K562 (cell line): ENCODE measurements around the gene PRKG1. TPM values are rescaled to one million over a fixed set of nuclear protein-coding genes. Genes with fewer than 3 reads are reported as not detected.

Experiments used
- ATAC-seq: fragments of 200-7000 bp; cut with Tn5 transposase; 3 replicates; pipeline ENCODE4 v1.9.1; 2020; ENCODE audit warnings: moderate library complexity
- BruUV-seq: library from RNA; stranded (reverse); fragments of 400-500 nt; replicated peaks from 2 replicates; lab custom pipeline; 2021; lab: Mats Ljungman, UMichigan
- CTCF ChIA-PET: fragments of 300-600 bp; formaldehyde crosslinking; extraction: SDS; loops from one replicate; lab custom pipeline; 2021; ENCODE audit warnings: low intra/inter-chr PET ratio; lab: Yijun Ruan, JAX
- POLR2A ChIA-PET: fragments of 300-600, 350-650 bp; sonication (Branson Sonifier 250); formaldehyde crosslinking; extraction: SDS; loops from one replicate; lab custom pipeline; 2021; ENCODE audit warnings: antibody characterized with exemption, inconsistent platforms; lab: Yijun Ruan, JAX
- DNase-seq, 4 experiments: peaks; one replicate each; pipeline versions ENCODE4 v3.0.0 to v3.0.0-alpha.2; 2011 to 2018; ENCODE audit warnings: low spot score in 3 of 4, mixed read lengths in 3 of 4; ENCODE audit errors: extremely low read depth in 1 of 4
- FAIRE-seq: peaks from 2 replicates; lab custom pipeline; 2011; peaks lifted over from hg19 to GRCh38; lab: Jason Lieb, UNC
- H2AFZ ChIP-seq: 2 replicates; pipeline ENCODE4 v1.6.0; 2011; ENCODE audit warnings: low read depth, low read length, control low read depth, inconsistent platforms
- H3K27ac ChIP-seq: fragments of 200-600 bp; 3 replicates; pipeline ENCODE4 v1.8.0; 2011; ENCODE audit warnings: low read depth, mild to moderate bottlenecking, control low read depth, inconsistent platforms, low read length, moderate library complexity, mixed read lengths; ENCODE audit errors: extremely low read depth
- H3K27me3 ChIP-seq, 2 experiments: fragments of 300-600 bp in 1 of 2; 2 replicates in 1 of 2; 3 replicates in 1 of 2; pipeline versions ENCODE4 v1.6.0 to v1.8.0; 2011; ENCODE audit warnings: inconsistent platforms in 2 of 2, low read length in 2 of 2, mild to moderate bottlenecking in 1 of 2, mixed read lengths in 1 of 2, moderate library complexity in 1 of 2; ENCODE audit not compliant: control insufficient read depth in 2 of 2, insufficient read depth in 2 of 2
- H3K36me3 ChIP-seq: fragments of 300-600 bp; 3 replicates; pipeline ENCODE4 v1.8.0; 2011; ENCODE audit warnings: mild to moderate bottlenecking, low read length, inconsistent platforms; ENCODE audit not compliant: control insufficient read depth, insufficient read depth
- H3K4me1 ChIP-seq, 2 experiments: fragments of 200-600 bp in 1 of 2; replicated peaks in 1 of 2; 2 replicates in 1 of 2; 3 replicates in 1 of 2; pipeline versions ENCODE4 v1.5.1 to v1.8.0; 2011; ENCODE audit warnings: inconsistent platforms in 2 of 2, low read length in 2 of 2, mild to moderate bottlenecking in 1 of 2, mixed read lengths in 1 of 2, moderate library complexity in 1 of 2; ENCODE audit not compliant: control insufficient read depth in 2 of 2, insufficient read depth in 2 of 2
- H3K4me2 ChIP-seq: 2 replicates; pipeline ENCODE4 v1.6.1; 2011; ENCODE audit warnings: low read length, control low read depth, inconsistent platforms, mixed read lengths; ENCODE audit not compliant: insufficient read depth
- H3K4me3 ChIP-seq: fragments of 200-600 bp; sonication (generic), shearing (Covaris generic); 2 replicates; pipeline ENCODE4 v1.5.1; 2016; ENCODE audit warnings: control low read depth, inconsistent platforms
- H3K79me2 ChIP-seq: fragments of 200-600 bp; 3 replicates; pipeline ENCODE4 v1.8.0; 2011; ENCODE audit warnings: low read length, inconsistent platforms; ENCODE audit not compliant: control insufficient read depth, insufficient read depth
- H3K9ac ChIP-seq, 2 experiments: 2 replicates each; pipeline versions ENCODE4 v1.6.0 to v1.6.1; 2011; ENCODE audit warnings: low read depth in 2 of 2, low read length in 2 of 2, control low read depth in 1 of 2, inconsistent platforms in 1 of 2, mild to moderate bottlenecking in 1 of 2, mixed read lengths in 1 of 2; ENCODE audit not compliant: insufficient read depth in 1 of 2
- H3K9me1 ChIP-seq: one replicate; pipeline ENCODE4 v1.6.0; 2011; ENCODE audit warnings: inconsistent platforms, mild to moderate bottlenecking, low read length, moderate library complexity; ENCODE audit not compliant: control insufficient read depth, insufficient read depth
- H3K9me3 ChIP-seq: replicated peaks from 2 replicates; pipeline ENCODE4 v1.5.1; 2011; ENCODE audit warnings: low read depth, low read length, inconsistent platforms; ENCODE audit not compliant: control insufficient read depth, insufficient read depth
- H4K20me1 ChIP-seq: replicated peaks from 2 replicates; pipeline ENCODE4 v1.6.1; 2011; ENCODE audit warnings: low read length, inconsistent platforms, mixed read lengths; ENCODE audit not compliant: control insufficient read depth, insufficient read depth
- CEBPG ChIP-seq, 3 experiments: fragments of 200-800 bp in 1 of 3; sonication (Bioruptor generic) in 1 of 3; sonication (generic) in 1 of 3; formaldehyde crosslinking in 1 of 3; IDR thresholded peaks in 2 of 3; conservative IDR thresholded peaks in 1 of 3; 2 replicates each; pipeline versions ENCODE4 v1.6.1 to v1.8.0; 2016 to 2022; ENCODE audit warnings: missing compliant biosample characterization in 2 of 3, missing genetic modification characterization in 2 of 3, mild to moderate bottlenecking in 1 of 3, missing genetic modification reagents in 1 of 3
- ETV5 ChIP-seq: sonication (generic); formaldehyde crosslinking; IDR thresholded peaks from 2 replicates; pipeline ENCODE4 v1.4.0; 2020; ENCODE audit warnings: low read depth, mild to moderate bottlenecking, missing genetic modification reagents
- MYC ChIP-seq, 2 experiments: fragments of 250-450 bp in 1 of 2; sonication (Bioruptor Pico) in 1 of 2; IDR thresholded peaks; 2 replicates each; pipeline versions ENCODE4 v1.5.1 to v1.6.1; 2012 to 2021; ENCODE audit warnings: low read depth in 2 of 2, borderline replicate concordance in 1 of 2, improper control_type of control experiment in 1 of 2, low read length in 1 of 2, mild to moderate bottlenecking in 1 of 2, moderate library complexity in 1 of 2
- TEAD4 ChIP-seq, 2 experiments: sonication (generic) in 1 of 2; formaldehyde crosslinking in 1 of 2; IDR thresholded peaks; 2 replicates each; pipeline versions ENCODE4 v1.6.1 to v1.8.0; 2012 to 2022; ENCODE audit warnings: borderline replicate concordance in 1 of 2, inconsistent platforms in 1 of 2, low read length in 1 of 2, mild to moderate bottlenecking in 1 of 2, missing genetic modification reagents in 1 of 2
- WGBS: fragments of 100-300 bp; shearing (Covaris generic); methylation state at CpG from one replicate; pipeline ENCODE4 v1.1.6; 2016; ENCODE audit warnings: low coverage, mixed read lengths; ENCODE audit not compliant: insufficient coverage; ENCODE audit errors: missing lambda C conversion rate; 5-methylcytosine and 5-hydroxymethylcytosine counted together
- in situ Hi-C: fragments of 300-500 bp; cut with MboI; formaldehyde crosslinking; loops from 4 replicates; pipeline ENCODE4 v1.15.0; 2018; ENCODE audit warnings: inconsistent platforms, mixed read lengths
- intact Hi-C: fragments of 100-400 bp; cut with micrococcal nuclease; formaldehyde crosslinking; loops from 2 replicates; pipeline ENCODE4 v1.14.2; 2022
- polyA plus RNA-seq, 8 experiments: library from polyadenylated mRNA; depleted of rRNA in 4 of 8; stranded (reverse) in 5 of 8; unstranded in 3 of 8; fragments of >200 nt; fragmentation: Nextera tagmentation in 2 of 8; fragmentation: Illumina TruSeq in 1 of 8; extraction: Ambion mirVana in 2 of 8; extraction: Trizol in 1 of 8; gene quantifications; 2 replicates each; pipeline versions ENCODE4 v1.2.1 to v1.2.3, GENCODE V29; 2011 to 2014; ENCODE audit warnings: inconsistent platforms in 1 of 8, missing spikeins in 1 of 8
- total RNA-seq, 7 experiments: library from RNA; depleted of rRNA in 6 of 7; stranded (reverse); fragments of >200 nt in 6 of 7; fragmentation: Illumina TruSeq in 2 of 7; extraction: Trizol in 2 of 7; gene quantifications; 2 replicates each; pipeline versions ENCODE4 v1.2.1 to v1.2.3, GENCODE V29; 2011 to 2021; ENCODE audit warnings: low replicate concordance in 1 of 7
- TF ChIP-seq, protein P1 (sequence below): fragments of 250-450 bp; sonication (Bioruptor Pico); IDR thresholded peaks from 2 replicates; pipeline ENCODE4 v1.5.1; 2021; ENCODE audit warnings: mild to moderate bottlenecking
- TF ChIP-seq, protein P2 (sequence below), 2 experiments: fragments of 450-650 bp in 1 of 2; sonication (generic) in 1 of 2; formaldehyde crosslinking in 1 of 2; IDR thresholded peaks in 1 of 2; conservative IDR thresholded peaks in 1 of 2; 2 replicates each; pipeline versions ENCODE4 v1.6.1 to v1.8.1; 2016 to 2023; ENCODE audit warnings: mild to moderate bottlenecking in 2 of 2, moderate library complexity in 2 of 2, inconsistent platforms in 1 of 2, missing genetic modification reagents in 1 of 2

PRKG1 gene
- total and polyA plus RNA-seq, 9 of the 15 experiments (the other 6 are each of a cell fraction or from before 2014, with no cell fraction given): 0.22 TPM; not detected in 8

DNA sequence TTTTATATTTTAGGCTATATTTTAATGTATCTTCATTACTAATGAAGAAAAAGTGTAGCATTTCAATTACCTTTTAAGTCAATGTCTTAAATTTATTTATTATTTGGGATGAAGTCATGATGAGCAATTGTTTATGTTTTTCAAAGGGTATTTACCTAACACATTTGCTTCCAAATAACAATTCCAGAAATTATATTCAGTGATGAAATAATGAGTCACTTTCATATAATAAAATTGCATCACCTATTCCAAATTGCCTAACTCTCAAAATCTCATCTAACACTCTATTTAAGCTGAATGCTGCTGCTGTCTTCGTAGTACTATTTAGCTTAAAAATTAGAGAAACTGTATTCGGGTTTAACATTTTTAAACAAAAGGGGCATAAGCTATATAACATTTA lies 97.7 kb downstream of the PRKG1 start:
- FAIRE-seq: no peak
- in situ Hi-C loops: no loop called here

More for the DNA sequence above, 97.7 kb downstream of the PRKG1 start:
- BruUV-seq: no TSS peak
- no peak overlapping the region for H3K27ac ChIP-seq
- no peak overlapping the region for H3K9ac ChIP-seq
- ChIA-PET CTCF (no interaction called here), POLR2A (no interaction called here)
- TF ChIP-seq ETV5 (no peak), MYC (IDR thresholded peaks at IDR 0.05; ENCODE audit: low read depth, low read length) (no peak), MYC (CRISPR knock-in tag; IDR thresholded peaks at IDR 0.05; ENCODE audit: borderline replicate concordance, low read depth) (no peak), CEBPG (CRISPR knock-in tag; IDR thresholded peaks at IDR 0.05) (no peak), CEBPG (tag; conservative IDR thresholded peaks at IDR 0.05 in 1 of 2, IDR thresholded peaks at IDR 0.05 in 1 of 2) (peak in 1 of 2 experiments; percentile 21; a peak in 1 of 4 replicates), TEAD4 (IDR thresholded peaks at IDR 0.05; ENCODE audit: low read length) (no peak), TEAD4 (CRISPR knock-in tag; IDR thresholded peaks at IDR 0.05; ENCODE audit: borderline replicate concordance) (no peak)
- TF ChIP-seq, protein P1, sequence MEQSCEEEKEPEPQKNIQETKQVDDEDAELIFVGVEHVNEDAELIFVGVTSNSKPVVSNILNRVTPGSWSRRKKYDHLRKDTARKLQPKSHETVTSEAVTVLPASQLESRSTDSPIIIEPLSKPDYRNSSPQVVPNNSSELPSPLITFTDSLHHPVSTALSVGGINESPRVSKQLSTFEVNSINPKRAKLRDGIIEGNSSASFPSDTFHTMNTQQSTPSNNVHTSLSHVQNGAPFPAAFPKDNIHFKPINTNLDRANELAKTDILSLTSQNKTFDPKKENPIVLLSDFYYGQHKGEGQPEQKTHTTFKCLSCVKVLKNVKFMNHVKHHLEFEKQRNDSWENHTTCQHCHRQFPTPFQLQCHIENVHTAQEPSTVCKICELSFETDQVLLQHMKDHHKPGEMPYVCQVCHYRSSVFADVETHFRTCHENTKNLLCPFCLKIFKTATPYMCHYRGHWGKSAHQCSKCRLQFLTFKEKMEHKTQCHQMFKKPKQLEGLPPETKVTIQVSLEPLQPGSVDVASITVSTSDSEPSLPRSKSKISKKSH (CRISPR knock-in tag): no peak
- TF ChIP-seq, protein P2, sequence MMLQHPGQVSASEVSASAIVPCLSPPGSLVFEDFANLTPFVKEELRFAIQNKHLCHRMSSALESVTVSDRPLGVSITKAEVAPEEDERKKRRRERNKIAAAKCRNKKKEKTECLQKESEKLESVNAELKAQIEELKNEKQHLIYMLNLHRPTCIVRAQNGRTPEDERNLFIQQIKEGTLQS (IDR thresholded peaks at IDR 0.05): peak; percentile 8; the same call in 1 of the 2 replicates
- TF ChIP-seq, protein P2 (CRISPR knock-in tag; conservative IDR thresholded peaks at IDR 0.05): no peak
- H3K79me2 ChIP-seq: no peaks in the 10 kb centered on the region
- H4K20me1 ChIP-seq: no peaks in the 10 kb centered on the region
- H3K9me1 ChIP-seq: no peaks in the 10 kb centered on the region
- no peak overlapping the region for H3K4me3 ChIP-seq
- ATAC-seq (no peak), DNase-seq (no peak)
- H2AFZ ChIP-seq: no peak overlapping the region
- no peaks in the 10 kb centered on the region for H3K4me1 ChIP-seq
- H3K36me3 ChIP-seq: no peaks in the 10 kb centered on the region
- WGBS: 0% methylated on average over 2 of the region's 2 CpGs
- no peaks in the 10 kb centered on the region for H3K27me3 ChIP-seq
- no peaks in the 10 kb centered on the region; the same call in 1 of the 2 replicates for H3K9me3 ChIP-seq
- intact Hi-C loops: no loop called here
- H3K4me2 ChIP-seq: no peak overlapping the region
